GM18517 (cell line): Measurements from ENCODE around the gene KIF26A.

ENCODE experiments used
- ATAC-seq: cut with Tn5 transposase; IDR thresholded peaks from one replicate; pipeline ENCODE4 v1.9.1; 2021; ENCODE audit warnings: mild to moderate bottlenecking, moderate library complexity; ENCODE audit not compliant: unreplicated experiment

KIF26A gene

DNA sequence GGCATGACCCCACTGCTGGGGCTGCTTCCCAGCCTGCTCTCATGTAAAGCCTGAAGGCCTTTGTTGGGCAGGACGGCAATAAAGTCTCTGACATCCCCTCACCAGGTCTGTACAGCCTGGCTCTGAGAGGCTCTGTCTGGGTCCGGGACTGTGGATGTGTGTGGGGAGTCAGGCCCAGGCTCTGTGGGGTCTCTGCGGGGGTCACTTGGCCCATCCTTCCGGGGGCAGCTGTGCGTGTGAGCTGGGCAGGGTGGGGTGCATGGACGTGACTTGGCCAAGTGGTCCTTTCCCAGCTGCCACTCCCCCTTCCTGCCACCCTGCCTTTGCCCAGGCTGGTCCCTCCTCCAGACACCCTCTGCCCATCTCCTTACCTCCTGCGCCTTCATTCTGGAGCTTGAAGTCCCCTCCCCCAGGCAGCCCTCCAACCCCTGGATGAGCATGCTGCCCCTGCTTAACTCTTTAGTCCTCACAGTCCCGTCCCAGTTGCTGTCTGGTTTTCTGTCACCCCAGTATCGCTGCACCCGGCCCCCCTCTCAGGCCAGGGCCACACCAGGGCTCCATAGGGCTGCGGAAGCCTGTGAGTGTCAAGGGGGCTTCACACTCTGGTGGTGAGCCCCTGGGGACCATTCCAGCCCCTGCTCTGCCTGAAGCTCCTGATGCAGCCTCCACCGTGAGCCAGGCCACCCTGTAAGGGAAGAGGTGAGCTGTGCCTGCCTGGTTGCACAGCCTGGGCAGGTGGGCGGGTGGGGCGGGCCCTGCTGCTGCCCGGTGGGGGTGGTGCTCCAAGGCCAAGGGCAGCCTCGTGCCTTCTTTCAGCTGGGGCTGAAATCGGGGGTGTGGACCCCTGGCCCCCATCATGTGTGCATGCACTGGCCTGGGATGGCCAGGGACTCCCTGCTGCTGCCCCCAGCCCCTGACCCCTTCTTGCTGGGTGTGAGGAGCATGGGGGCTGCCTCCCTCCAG is 25.5 kb upstream of the KIF26A start:
- ATAC-seq, result no peak

DNA sequence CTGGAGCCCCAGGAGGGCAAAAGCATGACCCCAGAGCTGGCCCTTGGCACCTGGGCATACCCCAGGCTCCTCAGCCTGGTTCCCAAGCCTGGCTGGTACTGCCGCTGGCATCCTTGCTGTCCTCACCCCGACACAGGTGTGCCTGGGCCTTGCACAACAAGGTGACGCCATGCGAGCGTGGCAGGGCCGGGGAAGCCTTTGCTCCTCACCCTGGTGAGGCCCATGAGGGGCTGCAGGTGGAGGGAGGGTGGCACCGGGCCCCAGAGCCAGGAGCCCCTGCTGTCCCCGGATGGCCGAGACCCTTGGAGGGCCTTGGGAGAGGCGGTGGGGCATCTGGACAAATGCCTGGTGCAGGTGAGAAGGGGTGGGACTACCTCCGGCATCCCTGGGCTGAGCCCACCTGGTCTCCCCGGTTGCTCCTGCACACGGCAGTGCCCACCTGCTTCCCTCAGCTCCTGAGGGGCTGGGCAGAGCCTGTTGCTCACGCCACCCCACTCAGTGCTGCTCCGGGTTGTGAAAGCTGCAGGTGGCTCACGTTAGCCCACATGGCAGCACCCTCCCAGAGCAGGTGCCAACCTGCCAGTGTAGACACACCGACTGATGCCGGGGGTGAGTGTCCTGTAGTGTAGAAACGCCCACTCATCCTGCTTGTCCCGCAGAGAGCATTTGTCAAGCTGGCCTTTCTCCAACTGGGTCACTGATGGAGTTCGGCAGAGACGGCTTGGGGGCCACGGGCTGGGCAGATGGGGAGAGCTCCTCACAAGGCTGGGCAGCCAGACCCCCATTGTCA is 24.6 kb upstream of the KIF26A start:
- ATAC-seq, result no peak

DNA sequence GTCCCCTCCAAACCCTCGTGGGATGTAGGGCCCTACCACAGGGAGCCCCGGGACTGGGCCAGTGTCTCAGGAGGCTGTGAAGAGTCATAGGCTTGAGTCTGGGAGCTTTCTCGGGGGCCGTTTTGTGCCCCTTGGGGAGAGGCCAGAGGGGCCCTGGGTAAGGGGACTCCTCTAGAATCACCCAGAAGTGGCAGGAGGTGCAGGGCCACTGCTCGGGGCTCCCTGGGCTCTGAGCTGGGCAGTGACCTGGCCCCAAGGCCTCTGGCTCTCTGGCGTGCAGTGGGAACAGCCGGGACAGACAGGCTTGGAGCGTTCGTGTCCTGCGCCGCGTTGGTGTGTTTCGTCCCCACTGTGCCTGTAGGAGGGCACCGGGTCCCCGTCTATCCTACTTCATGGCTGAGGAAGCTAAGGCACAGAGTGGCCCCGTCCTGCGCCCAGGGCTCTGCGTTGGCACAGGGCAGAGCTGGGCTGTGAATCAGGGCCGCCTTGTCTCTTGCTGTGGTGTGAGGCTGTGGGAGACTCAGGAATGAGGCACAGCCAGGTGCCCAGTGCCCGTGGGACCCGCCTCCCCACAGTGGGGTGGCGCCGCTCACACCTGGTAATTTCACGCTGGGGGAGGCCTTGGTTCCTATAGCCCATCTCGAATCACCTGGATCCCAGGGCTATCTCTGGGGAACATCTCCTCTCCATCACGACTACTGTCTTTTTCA is 23.8 kb upstream of the KIF26A start:
- no peak for ATAC-seq

DNA sequence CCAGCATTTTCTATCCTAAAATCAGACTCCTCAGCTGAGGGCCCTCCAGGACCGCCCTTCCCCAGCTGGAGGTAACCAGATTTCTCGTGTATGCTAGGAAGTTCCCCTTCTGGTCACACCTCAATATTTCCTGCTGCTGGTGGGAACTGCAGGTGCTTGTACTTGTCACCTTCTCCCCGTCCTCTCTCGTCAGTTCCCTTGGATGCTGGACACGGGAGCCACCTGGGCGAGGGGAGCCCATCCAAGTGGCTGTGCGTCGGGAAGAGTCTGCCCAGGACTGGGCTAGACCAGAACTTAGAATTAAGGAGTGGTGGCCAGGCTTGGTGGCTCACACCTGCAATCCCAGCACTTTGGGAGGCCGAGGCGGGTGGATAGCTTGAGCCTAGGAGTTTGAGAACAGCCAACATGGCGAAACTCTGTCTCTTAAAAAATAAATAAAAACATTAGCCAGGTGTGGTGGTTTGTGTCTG is 23.2 kb upstream of the KIF26A start:
- ATAC-seq, result no peak

DNA sequence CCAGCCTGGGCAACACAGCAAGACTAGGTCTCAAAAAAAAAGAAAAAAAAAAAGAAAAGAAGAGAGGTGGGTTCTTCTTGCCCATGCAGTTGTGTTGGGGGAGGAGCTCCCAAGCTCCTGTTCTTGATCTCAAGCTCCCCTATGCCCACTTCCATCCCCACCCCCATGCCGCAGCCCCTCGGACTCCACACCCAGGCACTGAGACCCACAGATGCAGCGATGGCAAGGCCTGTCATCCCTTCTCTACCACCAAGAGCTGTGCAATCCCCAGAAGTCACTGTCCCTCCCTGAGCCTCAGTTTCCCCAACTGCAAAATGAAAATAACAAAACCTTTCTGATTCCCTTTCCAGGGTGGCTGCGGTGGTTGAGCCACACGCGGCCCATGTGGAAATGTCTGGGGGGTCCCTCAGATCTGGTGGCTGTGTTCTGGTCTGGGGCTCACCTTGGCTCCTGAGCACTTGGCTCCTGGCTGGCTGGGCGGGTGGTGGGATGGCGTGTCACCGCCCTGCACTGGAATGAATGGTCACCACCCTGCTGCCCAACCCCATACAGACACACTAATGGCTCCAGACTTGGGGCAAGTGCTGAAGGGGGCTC is 22.6 kb upstream of the KIF26A start:
- ATAC-seq, result no peak

DNA sequence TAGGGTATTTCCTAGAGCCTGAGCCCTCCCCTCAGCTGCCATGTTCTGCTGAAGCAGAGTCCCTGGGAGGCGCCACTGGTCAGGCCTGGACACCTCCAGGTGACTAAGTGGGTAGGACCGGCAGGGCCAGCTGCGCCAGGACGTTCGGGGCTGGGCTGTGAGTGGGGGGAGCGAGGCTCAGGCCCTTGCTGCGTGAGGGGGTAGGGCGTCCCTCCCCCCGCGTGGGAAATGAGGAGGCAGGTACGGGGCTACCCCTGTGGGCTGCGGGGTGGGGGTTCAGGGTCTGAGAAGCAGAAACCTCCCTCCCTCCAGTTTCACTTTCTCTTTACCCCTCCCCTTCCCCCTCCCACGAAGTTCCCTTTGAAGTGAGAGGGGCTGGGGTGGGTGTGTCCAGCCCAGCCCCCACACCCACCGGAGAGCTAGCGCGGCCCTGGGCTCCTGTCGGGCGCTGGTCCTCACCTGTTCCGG is 22.1 kb upstream of the KIF26A start:
- no peak for ATAC-seq

DNA sequence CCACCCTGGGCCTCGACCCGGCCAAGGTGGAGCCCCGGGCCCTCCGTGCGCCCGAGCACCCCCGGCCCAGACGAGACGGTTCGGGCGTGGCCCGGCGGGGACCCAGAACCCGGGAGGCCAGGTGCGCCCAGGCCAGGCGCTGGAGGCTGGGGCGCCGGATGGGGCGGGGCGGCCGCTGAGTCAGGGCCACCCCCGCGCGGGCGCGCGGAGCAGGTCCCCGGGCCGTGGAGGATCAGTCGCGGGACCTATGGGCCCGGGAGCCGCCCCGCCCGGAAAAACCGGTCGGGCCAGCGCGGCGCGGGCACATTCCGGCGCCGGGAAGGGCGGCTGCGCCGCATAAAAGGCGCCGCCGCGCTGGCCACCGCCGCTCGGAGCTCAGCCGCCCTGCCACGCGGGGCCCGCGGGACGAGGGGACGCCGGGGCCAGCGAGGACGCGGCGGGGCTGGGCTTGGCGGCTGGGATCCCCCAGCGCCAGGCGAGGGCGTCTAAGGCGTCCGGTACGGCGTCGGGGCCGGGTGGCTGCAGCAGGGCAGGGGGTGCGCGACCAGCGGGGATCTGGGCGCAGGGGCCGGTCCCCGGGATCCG is 21.5 kb upstream of the KIF26A start:
- no peak for ATAC-seq

DNA sequence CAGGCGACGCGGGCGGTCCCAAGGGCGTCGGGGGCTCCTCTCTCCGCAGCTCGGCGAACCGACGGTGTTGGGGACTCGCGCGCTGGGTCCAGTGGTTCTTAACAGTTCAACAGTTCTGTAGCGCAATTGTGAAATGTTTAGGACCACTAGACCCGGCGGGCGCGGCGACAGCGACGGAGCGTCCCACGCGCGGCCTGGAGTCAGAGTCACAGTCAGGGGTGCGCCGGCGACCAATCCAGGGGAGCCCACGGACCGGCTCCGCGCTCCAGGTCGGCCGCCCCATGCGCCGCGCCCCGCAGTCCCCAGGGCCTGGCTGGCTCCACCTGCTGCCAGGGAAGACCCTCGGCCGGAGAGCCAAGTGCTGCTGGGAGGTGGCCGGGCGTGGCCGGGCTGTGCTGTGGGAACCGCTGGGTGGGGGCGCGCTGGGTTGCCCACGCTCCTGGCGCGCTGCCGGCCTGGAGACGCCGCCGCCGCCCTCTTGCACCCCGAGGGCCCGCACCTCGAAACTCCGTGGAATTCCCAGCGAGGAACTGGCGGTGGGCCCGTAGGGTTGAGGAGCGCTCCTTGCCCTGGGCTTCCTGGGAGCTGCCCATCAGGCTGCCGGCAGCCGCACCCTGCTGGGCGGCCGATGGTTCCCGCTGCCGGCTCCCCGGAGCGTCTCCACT is 20.9 kb upstream of the KIF26A start:
- ATAC-seq, result no peak

DNA sequence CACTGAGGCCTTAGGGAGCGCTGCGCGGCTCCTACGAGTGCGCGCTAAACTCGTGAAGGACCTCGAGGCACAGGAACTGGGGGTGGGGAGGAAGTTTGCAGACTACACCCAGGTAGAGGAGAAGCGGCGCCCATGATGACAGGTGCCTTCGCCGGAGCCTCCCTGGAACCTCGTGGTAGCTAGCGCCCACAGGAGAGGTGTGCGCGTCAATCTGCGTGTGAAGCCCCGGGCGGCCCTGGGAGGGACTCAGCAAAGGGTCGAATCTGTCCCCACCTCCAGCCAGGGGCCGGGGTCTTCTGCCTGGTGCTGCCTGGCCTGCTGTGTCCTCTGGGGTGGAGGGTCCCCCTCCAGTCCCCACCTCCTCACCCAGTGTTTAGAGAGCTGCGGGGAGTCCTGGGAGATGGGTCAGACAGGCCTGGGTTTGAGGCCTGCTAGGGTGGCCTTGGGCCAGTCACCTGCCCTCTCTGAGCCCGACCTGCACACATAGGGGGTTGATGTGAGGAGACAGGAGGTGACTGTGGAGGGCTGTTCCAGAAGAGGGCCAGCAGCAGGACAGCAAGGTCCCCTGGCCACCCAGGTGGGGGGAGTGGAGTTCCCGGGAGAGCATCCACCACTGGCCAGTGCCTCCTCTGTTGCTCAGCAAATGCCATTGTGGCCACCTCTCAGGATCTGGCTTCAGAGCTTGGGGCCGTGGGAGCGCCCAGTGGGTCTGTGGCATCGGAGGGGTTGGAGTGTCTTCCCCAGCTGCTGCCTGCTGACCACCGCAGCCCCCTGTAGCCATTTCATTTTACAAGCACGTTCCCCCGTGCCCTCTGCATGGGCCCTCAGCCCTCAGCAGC is 20.2 kb upstream of the KIF26A start:
- ATAC-seq, result no peak

DNA sequence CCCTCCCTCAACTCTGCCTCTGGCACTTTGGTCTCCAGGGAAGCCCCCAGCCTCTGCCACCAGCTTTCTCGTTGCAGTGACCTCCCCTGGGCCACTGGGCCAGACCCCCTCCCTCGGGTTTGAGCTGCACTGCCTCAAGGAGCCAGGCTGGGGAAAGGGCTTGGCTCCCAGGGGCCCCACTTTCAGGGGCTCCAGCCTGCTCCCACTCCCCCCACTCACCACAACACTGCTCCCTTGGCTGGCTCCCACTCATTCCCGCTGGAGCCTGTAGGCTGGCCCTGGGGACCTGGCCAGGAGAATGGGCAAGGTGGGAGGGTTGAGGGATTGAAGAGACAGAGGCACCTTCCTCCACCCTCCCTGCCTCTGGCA is 19.3 kb upstream of the KIF26A start:
- no peak for ATAC-seq

DNA sequence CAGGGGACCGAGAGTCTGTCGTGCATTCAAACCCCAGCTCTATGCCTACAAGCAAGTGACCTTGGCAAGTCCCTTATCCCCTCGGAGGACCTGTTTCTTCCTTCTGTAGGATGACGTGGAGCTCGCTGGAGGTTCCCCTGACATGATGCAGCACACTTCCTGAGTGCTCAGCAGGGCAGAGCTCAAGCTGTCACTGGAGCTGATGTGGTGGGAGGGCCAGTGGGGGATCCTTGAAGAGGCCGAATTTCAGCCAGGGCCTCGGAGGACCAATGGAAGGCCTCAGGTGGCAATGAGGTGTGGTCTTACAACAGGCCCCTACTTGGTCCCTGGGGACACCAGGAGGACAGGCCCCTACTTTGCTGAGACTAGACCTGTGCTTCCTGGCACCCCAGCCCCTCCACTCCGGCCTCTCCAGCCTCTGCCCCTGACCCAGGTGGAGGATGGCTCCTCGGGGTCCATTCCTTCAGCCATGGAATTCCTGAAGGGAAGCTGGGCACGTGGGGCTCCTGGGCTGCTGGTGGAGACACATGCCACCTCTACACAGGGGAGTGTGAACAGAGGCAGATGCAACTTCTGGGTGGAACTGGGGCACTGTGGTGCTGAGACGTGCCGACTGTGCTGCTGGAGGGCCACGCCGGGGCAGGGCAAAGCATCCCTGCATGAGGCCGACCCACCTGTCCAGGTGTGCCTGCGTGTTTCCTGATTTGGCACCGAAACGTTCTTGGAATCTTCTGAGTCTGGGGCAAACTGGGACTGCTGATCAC is 18.7 kb upstream of the KIF26A start:
- ATAC-seq, result no peak

DNA sequence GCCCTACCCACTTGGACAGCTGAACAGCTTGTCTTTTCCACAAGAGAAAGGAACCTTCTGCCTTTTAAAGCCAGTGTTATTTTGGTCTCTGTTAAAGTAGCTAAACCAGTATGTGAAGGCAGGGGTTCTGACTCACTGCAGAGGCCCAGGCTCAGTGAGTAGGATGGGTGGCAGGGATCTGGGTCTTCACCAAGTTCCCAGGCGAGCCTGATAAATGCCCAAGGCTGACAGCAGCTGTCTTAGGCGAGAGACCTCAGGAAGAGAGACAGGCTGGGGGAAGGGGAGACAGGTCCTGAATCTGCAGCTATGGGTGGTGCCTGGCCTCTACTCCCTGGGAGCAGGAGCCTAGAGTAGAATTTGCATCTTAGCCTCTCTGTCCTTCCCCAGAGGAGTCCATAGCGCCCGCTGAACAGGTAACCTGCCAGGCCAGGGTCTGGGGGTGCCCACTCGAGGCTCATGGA is 18.1 kb upstream of the KIF26A start:
- no peak for ATAC-seq

DNA sequence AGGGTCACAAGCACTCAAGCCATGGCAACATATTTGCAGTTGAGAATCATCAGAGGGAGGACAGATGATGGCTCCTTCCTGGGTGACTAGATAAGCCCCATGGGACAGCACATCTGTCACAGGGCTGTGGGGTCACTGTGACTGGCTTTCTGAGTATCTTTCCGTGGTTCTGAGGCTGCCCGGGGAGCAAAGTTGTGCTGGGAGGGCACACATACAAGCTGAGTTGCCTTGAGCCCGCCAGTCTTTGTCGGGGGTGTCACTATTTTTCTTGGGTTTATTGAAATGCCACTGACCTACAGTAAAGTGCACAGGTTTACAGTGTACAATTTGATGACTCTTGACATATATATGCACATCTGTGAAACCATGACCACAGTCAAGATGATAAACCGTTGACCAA is 17.2 kb upstream of the KIF26A start:
- no peak for ATAC-seq

DNA sequence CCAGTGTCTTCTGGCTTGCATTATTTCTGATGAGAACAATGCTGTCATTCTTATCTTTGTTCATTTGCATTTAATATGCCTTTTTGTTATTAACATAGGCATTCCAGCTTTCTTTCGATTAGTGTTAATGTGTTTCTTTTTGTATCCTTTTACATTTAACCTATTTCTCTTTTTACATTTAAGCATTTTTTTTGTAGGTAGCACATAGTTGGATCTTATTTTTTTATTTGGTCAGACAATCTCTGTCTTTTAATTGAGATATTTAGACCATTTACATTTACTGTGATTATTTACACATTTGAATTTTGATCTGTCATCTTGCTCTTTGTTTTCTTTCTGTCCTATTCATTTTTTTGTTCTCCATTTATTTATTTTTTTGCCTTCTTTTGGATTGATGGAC is 14.5 kb upstream of the KIF26A start:
- ATAC-seq, result no peak

DNA sequence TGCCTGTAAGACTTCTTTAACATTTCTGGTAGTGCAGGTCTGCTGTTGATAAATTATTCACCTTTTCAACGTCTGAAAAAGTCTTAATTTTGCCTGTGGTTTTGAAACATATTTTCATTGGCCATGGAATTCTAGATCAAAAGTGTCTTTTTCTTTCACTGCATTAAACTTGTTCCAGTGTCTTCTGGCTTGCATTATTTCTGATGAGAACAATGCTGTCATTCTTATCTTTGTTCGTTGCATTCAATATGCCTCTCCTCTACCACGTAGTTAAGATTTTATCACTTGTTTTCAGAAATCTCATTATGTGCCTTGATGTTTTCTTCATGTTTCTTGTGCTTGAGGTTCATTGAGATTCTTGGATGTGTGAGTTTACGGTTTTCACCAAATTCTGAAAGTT is 13.4 kb upstream of the KIF26A start:
- no peak for ATAC-seq

DNA sequence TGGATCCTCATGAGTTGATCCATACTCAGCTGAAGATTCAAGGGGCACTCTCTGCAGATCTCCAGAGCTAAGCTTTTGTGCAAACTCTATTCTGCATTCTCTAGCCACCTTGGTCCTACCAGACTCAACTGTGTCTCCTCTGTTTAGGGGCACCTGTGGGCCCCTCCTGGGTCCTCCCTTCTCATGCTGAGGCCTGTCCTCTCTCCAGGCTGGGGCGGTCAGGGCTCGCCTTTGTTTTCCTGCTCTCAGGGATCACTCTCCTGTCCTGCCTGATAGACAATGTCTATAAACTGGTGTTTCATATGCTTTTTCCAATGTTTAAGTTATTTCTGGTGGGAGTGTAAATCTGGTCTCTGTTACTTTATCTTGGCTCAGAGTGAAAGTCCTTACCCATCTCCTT is 11.6 kb upstream of the KIF26A start:
- no peak for ATAC-seq

DNA sequence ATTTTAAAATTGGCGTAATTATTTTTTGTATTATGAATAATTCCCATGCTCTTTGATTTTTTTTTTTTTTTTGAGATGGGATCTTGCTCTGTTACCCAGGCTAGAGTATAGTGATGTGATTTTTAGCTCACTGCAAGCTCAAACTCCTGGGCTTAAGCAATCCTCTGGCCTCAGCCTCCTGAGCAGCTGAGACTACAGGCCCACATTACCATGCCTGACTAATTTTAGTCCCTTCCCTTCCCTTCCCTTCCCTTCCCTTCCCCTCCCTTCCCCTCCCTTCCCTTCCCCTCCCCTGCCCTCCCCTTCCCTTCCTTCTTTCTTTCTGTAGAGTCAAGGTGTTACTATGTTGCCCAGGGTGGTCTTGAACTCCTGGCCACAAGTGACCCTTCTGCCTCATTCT is 9.4 kb upstream of the KIF26A start:
- ATAC-seq, result no peak

DNA sequence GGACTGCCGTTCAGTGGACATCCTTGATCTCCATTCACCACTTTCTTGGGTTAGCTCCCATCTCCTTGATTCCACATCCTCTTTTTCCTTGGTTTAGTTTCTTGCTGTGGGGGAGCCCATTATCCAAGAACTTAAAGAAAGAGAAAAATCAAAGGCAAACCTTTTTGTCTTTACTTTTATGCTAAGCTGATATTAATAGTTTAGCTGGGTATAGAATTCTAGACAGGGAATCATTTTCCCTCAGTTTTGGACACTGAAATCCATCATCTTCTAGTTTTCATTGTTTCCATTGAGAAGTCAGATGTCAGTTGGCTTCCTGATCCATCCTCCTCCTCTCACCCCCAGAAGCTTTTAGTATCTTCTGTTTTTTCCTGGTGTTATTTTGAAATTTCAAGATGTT is 8.8 kb upstream of the KIF26A start:
- no peak for ATAC-seq
